Stimulated activated CD8-positive, alpha-beta memory T cell treated with anti-CD3 and anti-CD28 coated beads, Interleukin-15, amount 100 ng/mL, for 24 hours (primary cell): ENCODE results near the gene ISG15.
"Not testable (repeated sequence)": the region's sequence is repeated elsewhere in the genome, so short reads cannot be mapped to it uniquely, and the experiment has no call there.

ENCODE experiments used
- DNase-seq: peaks from one replicate; pipeline ENCODE4 v3.0.0-alpha.2; 2020; ENCODE audit warnings: low read depth

The ISG15 gene

DNA sequence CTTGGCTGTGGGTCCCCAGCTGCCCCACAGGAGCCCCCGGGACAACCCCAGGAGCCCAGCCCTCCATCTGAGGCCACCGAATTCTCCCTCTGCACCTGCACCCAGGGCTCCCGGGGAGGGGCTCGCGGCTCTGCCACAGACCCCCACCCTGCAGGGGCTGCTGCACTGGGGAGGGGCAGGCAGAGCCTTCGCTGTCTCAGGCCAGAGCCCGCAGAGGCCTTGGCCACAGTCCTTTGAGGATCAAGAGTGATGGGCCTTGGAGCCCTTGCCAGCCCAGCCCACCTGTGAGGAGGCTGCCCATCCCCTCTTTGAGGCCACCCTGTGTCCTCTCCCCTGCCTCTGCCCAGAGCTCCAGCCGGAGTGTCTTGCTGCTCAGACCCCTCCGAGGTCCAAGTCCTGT is 37.9 kb upstream of the ISG15 start:
- DNase-seq: no peak

DNA sequence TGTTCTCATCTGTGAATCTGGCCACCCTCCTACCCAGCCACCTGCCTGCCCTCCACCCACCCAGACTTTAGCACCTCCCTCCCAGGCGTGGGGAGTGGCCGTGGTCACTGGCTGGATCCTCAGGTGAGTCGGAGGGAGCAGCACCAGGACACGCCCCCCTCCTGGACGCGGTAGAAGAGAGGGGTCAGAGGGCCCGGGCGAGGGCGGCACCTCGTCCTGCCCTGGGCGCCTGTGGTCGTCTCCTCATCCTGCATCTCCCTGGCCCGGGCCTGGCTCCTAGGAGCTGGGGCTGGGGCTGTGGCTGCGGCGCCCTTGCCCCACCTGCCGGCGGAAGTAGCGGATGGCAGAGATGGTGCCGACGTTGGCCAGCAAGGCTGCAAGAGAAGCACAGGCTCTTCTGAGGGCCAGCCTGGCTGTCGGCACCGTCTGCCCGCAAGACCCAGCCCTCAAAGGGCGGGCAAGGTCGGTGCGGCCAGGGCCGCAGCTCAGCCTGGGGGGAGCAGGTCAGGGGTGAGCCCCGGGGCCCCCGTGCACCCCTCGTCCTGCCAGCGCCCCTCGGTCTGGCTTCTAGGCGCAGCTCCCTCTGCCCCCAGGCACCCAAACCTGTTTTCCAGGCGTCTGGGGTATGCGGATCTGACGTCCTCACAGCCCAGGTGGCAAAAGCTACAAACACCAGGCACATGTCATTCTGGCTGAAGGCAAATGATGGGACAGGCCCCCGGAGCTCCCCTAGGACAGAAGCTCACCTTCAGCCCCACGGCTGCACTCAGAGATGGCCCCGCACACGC is 37.2 kb upstream of the ISG15 start:
- no peak for DNase-seq

DNA sequence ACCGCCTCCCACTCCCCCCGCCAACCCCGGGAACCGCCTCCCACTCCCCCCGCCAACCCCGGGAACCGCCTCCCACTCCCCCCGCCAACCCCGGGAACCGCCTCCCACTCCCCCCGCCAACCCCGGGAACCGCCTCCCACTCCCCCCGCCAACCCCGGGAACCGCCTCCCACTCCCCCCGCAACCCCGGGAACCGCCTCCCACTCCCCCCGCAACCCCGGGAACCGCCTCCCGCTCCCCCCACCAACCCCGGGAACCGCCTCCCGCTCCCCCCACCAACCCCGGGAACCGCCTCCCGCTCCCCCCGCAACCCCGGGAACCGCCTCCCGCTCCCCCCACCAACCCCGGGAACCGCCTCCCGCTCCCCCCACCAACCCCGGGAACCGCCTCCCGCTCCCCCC is 36.5 kb upstream of the ISG15 start:
- DNase-seq: not testable (repeated sequence)

DNA sequence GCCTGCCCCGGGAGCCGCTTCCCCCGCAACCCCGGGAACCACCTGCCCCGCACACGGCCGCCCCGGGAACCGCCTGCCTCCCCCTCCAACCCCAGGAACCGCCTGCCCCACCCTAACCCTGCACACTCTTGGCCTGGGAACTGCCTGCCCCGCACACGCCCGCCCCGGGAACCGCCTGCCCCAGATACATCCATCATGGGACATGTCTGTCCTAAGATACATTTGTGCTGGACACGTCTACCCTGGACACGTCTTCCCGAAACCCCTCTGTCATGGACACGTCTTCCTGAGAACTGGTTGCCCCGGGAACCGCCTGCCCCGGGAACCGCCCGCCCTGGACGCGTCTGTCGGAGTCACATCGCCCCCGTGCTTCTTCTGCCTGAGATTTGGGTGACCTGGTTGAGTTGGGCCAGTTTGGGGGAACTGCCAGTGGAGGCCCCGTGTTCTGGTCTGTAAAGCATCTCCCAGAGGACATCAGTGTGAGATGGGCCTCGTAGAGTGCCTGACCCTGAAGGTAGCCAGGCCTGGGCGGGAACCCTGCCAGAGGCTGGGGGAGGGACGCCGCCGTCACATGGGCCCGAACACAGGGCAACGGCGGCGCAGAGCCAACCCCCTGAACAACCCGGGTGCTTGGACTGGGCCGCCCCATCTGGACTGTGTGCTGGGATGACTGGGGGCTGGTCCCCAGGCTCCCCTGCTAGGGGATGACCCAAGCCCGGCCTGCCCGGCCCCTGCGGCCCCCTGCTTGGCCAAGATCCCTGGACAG is 35.0 kb upstream of the ISG15 start:
- DNase-seq: no peak

DNA sequence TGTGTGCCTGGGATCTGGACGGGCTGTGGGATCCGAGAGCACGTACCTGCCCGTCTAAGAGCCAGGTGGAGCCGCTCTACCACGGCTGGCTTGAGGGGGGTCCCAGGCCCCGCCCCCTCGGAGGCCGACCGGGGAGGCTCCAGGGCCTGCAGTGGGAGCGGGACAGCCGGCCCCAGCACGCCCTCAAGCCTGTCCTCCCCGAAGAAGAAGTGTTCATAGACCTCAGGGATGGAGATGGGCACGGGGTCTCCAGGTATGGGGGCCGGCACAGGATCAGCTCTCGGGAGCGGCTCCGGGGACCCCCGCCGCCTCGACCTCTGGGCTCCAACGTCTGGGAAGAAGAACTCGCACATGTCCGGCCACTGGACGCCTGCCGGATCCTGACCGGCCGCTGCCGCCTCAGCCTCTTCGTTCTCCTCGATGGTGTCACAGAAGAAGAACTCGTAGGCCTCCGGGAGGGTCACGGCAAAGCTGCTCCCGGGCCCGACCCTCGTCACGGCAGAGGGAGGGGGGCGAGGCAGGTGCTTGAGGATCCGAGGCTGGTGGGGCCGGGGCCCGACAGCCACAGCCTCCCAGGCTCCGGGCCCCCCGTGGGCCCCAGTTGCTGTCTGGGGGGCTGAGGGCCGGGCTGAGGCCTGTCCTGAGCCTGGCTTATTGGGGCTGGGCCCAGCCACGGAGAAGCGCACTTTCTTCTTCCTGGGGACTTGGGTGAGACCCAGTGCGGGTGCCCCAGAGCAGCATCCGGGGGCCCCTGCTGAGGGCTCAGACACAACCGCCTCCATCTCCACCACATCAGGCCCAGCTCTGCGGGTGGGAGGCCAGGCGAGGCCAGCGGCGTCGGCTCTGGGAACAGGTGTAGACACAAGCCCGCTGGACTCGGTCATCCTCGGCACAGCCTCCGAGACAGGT is 34.2 kb upstream of the ISG15 start:
- no peak for DNase-seq

DNA sequence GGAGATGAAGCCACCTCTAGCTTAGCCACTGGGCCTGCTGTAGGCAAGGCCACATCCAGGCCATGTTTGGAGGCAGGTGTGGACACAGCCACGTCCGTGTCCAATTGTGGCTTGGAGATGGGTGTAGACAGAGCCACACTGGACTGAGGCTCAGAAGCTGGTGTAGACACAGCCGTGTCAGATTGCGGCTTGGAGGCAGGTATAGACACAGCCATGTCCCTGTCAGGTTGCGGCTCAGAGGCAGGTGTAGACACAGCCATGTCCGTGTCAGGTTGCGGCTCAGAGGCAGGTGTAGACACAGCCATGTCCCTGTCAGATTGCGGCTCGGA is 33.6 kb upstream of the ISG15 start:
- no peak for DNase-seq

DNA sequence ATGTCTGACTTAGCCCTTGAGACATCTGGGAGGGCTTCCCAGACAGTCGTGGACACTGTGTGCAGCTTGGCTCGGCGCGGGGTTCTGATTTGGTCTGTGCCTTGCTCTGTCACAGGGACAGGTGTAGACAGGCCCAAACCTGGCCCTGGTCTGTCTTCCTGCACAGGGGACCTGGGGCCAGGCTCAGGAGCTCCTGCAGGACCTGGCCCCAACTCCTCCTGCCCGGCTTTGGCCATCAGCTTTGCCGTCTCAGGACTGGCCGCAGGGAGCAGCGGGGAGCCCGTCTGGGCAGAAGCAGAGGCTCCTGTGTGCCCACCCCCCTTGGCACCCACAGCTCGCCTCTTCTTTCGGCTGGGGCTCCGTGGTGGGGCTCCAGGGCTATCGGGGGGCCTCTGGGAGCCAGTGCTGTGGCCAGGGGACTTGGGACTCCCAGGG is 33.1 kb upstream of the ISG15 start:
- DNase-seq: no peak

DNA sequence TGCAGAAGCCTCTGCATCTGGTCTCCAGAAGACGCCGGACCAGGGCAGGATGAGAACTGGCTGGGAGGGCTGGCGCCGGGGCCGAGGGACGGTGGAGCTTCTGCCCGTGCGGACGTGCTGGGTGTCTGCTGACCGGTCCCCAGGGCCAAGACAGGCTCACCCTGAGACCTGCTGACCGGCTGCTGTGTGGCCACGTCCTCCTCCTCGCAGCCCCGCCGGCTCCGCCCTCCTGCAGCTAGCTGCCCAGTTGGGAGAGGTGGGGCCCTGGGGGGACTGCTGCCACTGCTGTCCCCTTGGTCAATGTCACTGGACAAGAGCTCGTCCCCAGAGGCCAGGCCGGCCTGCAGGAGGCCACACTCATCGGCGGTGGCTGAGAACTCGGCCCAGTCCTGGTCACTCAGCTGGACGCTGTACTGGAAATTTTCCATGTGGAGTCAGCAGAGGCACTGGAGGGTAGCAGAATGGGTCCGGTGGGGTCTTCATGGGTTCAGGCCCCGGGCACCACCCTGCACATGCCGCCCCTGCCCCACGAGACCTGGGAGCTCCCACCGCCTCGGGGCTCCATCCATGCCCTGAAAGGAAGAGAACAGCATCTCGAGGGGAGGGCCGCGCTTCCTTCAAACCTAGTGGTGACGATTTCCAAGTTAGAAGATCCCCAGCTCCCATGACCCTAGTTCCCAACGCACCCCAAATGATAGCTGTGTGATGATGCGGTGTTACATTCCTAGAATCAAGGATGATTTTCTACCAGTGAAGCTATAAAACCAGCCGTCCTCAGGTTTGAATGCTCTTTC is 32.5 kb upstream of the ISG15 start:
- no peak for DNase-seq

DNA sequence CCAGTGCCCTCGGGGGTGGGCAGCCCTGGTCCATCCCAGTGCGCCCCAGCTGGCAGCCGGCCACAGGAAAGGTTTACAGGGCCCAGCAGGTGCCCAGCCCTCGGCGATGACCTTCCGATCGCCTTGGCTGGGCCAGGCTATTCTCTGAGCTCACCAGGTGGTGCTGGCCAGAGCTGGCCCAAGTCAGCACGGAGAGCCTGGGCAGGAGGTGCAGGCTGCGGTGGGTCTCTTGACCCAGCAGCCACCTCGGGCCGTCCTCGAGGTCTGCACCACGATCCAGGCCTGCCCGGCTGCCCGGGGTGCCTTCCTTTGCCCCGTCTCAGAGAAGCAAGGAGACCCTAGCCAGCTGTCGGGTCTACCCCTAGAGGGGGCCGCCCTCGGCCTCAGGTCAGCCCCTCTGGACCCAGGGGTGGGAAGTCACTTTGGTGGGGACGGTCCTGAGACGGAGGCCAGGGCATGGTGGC is 31.8 kb upstream of the ISG15 start:
- no peak for DNase-seq

DNA sequence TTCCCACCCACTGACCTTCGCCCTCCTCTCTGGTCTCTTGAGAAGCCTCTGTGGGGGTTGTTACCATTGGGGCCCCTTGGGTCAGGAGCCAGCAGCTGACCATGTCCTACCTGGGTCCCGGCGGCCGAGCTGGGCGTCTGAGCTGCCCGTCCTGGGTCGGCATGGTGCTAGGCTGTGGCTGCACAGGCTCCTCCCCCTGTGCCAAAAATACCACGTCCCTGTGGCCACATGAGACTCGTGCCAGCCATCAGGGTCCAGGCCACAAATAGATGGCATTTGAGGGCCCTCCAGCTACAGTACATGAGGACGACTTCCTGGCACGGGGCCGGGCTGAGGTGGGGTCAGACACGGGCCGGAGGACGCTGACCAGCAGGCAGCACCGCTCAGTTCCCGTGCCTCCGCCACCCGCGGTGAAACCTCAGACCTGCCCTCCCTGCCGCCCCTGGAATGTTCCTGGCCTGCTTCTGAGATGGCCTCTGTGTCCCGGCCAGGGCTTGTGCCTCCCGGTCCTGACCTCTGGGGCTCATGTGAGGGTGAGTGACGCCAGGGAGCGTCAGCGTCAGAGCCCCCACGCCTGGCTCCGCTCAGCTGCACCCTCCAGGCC is 31.2 kb upstream of the ISG15 start, which contains the start of gene PERM1:
Gene PERM1 (minus strand): TSS at position 139 of the 604 bp plus-strand sequence. CDS start 1,064 bp downstream, outside the sequence.
- DNase-seq: no peak

DNA sequence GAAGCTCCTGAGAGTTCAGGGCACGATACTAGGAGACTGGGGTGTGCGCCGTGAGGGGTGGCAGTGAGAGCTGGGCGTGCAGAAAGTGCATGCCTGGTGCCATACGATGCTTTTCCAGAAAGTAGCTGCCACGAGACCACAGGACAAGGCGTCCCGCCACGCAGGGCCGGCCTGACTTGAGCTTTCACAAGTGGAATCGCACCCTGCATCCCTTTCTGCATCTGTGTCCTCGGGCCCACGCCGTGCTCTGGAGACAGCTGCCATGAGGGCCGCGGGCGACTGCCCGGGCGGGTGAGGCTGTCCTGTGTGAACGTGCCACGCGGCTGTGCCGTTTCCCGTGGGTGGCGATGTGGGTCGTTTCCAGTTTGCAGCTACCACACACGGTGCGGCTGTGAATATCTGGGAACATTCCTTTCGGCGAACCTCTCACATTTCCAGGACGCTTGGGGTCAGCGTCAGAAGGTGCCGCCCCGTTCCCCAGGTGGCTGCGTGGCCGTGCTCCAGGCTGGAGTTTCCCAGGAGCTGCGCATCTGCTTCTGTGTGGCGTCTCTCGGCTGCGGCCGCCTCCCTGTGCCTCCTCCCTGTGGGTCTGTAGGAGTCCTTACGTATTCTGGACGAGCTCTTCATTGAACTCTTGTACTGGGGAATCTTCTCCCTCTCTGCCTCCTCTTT is 30.4 kb upstream of the ISG15 start:
- DNase-seq: no peak

DNA sequence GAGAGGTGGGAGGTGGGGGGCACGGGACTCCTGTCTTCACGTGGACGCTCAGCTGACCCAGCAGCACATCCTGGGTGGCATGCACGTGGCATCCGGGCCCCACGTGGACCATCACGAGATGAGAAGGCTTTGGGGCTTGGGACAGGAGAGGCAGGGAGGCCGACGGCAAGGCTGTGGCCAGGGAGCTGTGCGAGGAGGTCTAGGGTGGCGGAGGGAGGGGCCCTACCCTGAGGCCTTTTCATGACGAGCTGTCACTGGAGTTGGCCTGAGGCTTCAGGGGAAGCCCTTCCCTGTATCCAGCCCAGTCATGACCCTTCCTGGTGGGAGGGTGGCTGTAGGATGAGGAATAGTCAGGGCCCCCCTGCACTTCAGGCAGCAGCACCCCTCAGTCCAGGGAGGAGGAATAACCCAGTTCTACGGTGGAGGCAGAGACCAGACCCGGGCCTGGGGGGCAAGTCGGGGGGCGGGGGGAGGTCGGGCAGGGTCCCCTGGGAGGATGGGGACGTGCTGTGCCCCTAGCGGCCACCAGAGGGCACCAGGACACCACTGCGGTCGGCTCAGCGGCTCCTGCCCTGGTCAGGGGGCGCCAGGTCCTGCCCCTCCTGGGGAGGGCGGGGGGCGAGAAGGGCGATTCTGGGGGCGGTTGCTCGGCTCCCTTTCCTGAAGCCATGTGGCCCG is 29.4 kb upstream of the ISG15 start:
- peak; percentile 52 for DNase-seq

DNA sequence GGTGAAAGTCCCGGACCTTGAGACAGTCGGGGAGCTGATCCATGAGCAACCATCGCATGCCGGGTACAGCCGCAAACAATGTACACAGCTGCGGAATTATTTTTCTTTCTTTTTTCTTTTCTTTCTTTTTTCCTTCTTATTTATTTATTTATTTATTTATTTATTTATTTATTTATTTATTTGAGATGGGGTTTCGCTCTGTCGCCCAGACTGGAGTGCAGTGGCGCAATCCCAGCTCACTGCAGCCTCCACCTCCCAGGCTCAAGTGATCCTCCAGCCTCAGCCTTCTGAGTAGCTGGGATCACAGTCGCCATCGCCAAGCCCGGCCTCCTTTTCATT is 28.9 kb upstream of the ISG15 start:
- DNase-seq: no peak

DNA sequence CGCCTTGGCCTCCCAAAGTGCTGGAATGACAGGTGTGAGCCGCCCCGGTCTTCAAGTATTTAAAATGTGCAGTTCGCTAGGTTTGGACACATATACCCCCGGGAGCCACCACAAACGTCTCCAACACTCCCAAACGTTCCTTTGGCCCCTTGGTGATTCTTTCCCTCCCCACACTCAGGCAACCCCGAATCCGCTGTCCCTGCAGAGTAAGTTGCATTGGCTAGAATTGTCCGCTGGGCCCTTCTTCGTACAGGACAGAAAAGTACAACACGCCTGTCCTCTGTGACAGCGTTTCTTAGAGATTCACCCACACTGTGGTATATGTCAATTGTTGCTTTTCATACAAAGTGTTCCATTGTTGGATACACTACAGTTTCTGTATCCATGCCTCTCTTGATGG is 28.2 kb upstream of the ISG15 start:
- DNase-seq: no peak

DNA sequence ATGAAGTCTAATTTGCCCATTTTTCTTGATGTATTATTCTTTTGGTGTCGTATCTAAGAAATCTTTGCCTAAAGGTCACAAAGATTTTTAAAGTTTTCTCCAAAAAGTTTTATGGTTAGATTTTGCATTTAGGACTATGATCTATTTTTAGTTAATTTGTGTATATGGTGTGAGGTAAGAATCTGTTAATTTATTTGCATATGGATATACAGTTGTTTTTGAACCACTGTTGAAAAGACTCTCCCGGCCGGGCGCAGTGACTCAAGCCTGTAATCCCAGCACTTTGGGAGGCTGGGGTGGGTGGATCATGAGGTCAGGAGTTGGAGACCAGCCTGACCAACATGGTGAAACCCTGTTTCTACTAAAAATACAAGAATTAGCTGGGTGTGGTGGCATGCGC is 25.2 kb upstream of the ISG15 start:
- DNase-seq: not testable (repeated sequence)

DNA sequence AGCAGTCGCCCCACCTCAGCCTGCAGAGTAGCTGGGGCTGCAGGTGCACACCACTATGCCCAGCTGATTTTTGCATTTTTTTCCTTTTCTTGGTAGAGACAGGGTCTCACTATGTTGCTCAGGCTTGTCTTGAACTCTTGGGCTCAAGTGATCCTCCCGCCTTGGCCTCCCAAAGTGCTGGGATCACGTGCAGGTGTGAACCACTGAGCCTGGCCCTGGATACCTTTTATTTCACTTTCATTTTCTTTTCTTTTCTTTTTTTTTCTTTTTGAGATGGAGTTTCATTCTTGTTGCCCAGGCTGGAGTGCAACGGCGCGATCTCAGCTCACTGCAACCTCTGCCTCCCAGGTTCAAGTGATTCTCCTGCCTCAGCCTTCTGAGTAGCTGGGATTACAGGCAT is 22.0 kb upstream of the ISG15 start:
- not testable (repeated sequence) for DNase-seq

DNA sequence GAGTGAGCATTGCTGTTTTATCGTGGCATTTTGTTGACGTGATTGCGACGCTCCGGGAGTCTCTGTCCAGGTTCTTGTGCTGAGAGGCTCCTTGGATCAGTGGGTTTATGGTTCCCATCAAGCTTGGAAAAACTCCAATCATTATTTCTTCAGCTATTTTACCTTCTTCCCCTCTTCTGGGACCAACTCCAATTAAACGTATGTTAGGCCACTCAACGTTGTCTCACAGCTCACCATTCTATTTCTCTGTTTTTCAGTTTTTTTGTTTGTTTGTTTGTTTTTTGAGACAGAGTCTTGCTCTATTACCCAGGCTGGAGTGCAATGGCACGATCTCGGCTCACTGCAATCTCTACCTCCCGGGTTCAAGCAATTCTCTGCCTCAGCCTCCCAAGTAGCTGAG is 21.4 kb upstream of the ISG15 start:
- DNase-seq: no peak

DNA sequence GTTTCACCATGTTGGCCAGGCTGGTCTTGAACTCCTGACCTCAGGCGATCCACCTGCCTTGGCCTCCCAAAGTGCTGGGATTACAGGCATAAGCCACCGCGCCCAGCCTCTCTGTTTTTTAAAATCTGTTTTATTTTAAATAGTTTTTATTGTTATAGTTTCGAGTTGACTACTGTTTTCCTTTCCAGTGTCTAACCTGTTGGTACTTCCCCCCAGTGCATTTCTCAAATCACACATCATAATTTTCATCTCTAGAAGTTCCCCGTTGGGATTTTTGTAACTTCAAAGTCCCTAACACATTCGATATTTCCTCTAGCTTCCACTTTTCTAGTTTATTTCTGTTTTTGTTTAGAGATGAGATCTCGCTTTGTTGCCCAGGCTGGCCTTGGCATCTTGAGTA is 20.9 kb upstream of the ISG15 start:
- DNase-seq: no peak

DNA sequence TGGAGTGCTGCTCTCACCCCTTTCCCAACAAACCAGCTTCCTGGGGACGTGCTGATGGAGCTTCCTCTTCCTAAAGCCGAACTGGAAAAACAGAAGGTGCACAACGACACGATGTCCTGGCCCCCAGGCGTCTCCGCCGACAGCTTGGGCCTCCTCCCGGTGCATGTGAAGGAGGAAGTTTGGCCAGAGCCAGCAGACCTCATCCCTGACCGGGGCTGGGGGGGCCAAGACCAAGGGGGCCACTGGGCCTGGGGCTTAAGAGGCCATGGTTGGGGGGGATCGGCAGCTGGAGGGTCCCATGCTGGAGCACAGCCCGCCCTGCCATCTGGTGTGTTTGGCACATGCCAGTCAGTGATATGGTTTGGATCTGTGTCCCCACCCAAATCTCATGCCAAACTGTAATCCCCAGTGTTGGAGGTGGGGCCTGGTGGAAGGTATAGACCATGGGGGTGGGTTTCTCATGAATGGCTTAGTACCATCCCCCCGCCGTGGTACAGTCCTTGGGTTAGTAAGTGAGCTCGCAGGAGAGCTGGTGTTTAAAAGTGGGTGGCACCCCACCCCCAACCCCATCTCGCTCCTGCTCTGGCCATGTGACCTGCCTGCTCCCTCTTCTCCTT is 19.8 kb upstream of the ISG15 start:
- no peak for DNase-seq

DNA sequence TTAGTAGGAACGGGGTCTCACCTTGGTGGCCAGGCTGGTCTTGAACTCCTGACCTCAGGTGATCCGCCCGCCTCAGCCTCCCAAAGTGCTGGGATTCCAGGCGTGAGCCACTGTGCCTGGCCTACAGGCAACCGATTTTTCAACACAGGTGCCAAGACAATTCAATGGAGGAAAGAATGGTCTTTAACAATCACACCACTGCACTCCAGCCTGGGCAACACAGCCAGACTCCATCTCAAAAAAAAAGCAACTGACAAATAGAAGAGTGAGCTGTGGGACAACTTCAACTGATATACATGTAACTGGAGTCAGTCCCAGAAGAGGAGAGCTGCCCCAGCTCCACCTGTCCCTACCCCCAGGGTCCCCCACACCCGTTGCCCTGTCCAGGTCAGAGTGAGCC is 18.8 kb upstream of the ISG15 start:
- not testable (repeated sequence) for DNase-seq
